Naive B cell (primary cell): ENCODE results near the gene NDUFS2. TPM values are rescaled to one million over a fixed set of nuclear protein-coding genes. Genes with fewer than 3 reads are reported as not detected.

ENCODE experiments used
- ATAC-seq, 2 donors: fragments of 150-1000 bp; cut with Tn5 transposase; 2 replicates each; pipeline ENCODE4 v1.10.0; 2021; ENCODE audit warnings: low read depth in 2 of 2, mild to moderate bottlenecking in 2 of 2, moderate library complexity in 2 of 2
- DNase-seq: peaks from one replicate; pipeline ENCODE4 v3.0.0; 2022
- H3K27ac Mint-ChIP-seq, 6 donors: one replicate each; pipeline ENCODE4 v1.8.0; 2020 to 2022; ENCODE audit warnings: mild to moderate bottlenecking in 6 of 6, mixed read lengths in 6 of 6, moderate library complexity in 5 of 6, inconsistent platforms in 2 of 6
- H3K27me3 Mint-ChIP-seq, 3 donors: one replicate each; pipeline ENCODE4 v1.8.0; 2021 to 2022; ENCODE audit warnings: mixed read lengths in 3 of 3, mild to moderate bottlenecking in 1 of 3
- H3K36me3 Mint-ChIP-seq, 2 donors: one replicate each; pipeline ENCODE4 v1.8.0; 2020 to 2022; ENCODE audit warnings: mixed read lengths in 2 of 2, inconsistent platforms in 1 of 2, mild to moderate bottlenecking in 1 of 2
- H3K4me1 Mint-ChIP-seq, 3 donors: one replicate each; pipeline ENCODE4 v1.8.0; 2020 to 2022; ENCODE audit warnings: mixed read lengths in 3 of 3, inconsistent platforms in 1 of 3, mild to moderate bottlenecking in 1 of 3, moderate library complexity in 1 of 3
- H3K4me3 Mint-ChIP-seq, 8 donors: one replicate each; pipeline ENCODE4 v1.8.0; 2020 to 2022; ENCODE audit warnings: mild to moderate bottlenecking in 8 of 8, mixed read lengths in 8 of 8, moderate library complexity in 8 of 8, inconsistent platforms in 2 of 8
- H3K9me3 Mint-ChIP-seq, 7 donors: one replicate each; pipeline ENCODE4 v1.8.0; 2020 to 2022; ENCODE audit warnings: mixed read lengths in 7 of 7, mild to moderate bottlenecking in 5 of 7, inconsistent platforms in 2 of 7, moderate library complexity in 1 of 7
- polyA plus RNA-seq, 6 donors: library from polyadenylated mRNA; unstranded; fragments of 300-500 nt; fragmentation: Illumina TruSeq; gene quantifications; one replicate each; pipeline ENCODE4 v1.2.3, GENCODE V29; 2021; ENCODE audit warnings: low read depth in 6 of 6

The NDUFS2 gene
- polyA plus RNA-seq, 6 donors from 2014 or later, result 66.1 to 98.8 (median 87.7) TPM

GRCh38 chr1:161192476-161193465, 9.4 kb upstream of the NDUFS2 start:
- H3K4me1 Mint-ChIP-seq, result peaks cover 41 to 65% (median 57%) of the 10 kb centered on the region in 3 donors
- DNase-seq (peak; percentile 69), ATAC-seq (peak; percentile 83 to 84)
- peak overlapping the region in 3 of 6 donors; percentile 20 to 96 (median 93) for H3K27ac Mint-ChIP-seq
- no peaks in the 10 kb centered on the region for H3K27me3 Mint-ChIP-seq
- peak overlapping the region in 7 of 8 donors; percentile 24 to 87 (median 59) for H3K4me3 Mint-ChIP-seq
- H3K9me3 Mint-ChIP-seq, result no peaks in the 10 kb centered on the region
- no peaks in the 10 kb centered on the region for H3K36me3 Mint-ChIP-seq

GRCh38 chr1:161193561-161194235, 8.5 kb upstream of the NDUFS2 start:
- ATAC-seq (no peak), DNase-seq (no peak)
- Mint-ChIP-seq H3K36me3 (no peaks in the 10 kb centered on the region), H3K9me3 (no peaks in the 10 kb centered on the region), H3K4me1 (peaks cover 37 to 57% (median 50%) of the 10 kb centered on the region in 3 donors), H3K4me3 (peak overlapping the region in 1 of 8 donors; percentile 59), H3K27ac (peak overlapping the region in 3 of 6 donors; percentile 15 to 72 (median 20)), H3K27me3 (peaks cover 0 to 2% (median 0%) of the 10 kb centered on the region in 3 donors)

GRCh38 chr1:161195171-161195570, 7.0 kb upstream of the NDUFS2 start:
- Mint-ChIP-seq H3K27ac (peak overlapping the region; percentile 9 to 93 (median 64)), H3K36me3 (no peaks in the 10 kb centered on the region), H3K9me3 (no peaks in the 10 kb centered on the region), H3K27me3 (peaks cover 0 to 8% (median 0%) of the 10 kb centered on the region in 3 donors), H3K4me3 (peak overlapping the region in 6 of 8 donors; percentile 21 to 90 (median 80)), H3K4me1 (peaks cover 34 to 48% (median 42%) of the 10 kb centered on the region in 3 donors)
- DNase-seq (peak; percentile 41), ATAC-seq (peak; percentile 78 to 79)

- no peak overlapping the region for H3K4me3 Mint-ChIP-seq
- DNase-seq (no peak), ATAC-seq (no peak)
- peaks cover 0 to 8% (median 0%) of the 10 kb centered on the region in 3 donors for H3K27me3 Mint-ChIP-seq
- H3K9me3 Mint-ChIP-seq, result no peaks in the 10 kb centered on the region
- peak overlapping the region in 3 of 6 donors; percentile 9 to 54 (median 47) for H3K27ac Mint-ChIP-seq
- peaks cover 39 to 46% (median 46%) of the 10 kb centered on the region in 3 donors for H3K4me1 Mint-ChIP-seq
- no peaks in the 10 kb centered on the region for H3K36me3 Mint-ChIP-seq
Measured at GRCh38 chr1:161196111-161196510, 6.1 kb upstream of the NDUFS2 start.

GRCh38 chr1:161196521-161197451, 5.4 kb upstream of the NDUFS2 start:
- no peak overlapping the region for H3K4me3 Mint-ChIP-seq
- peaks cover 44 to 48% (median 44%) of the 10 kb centered on the region in 3 donors for H3K4me1 Mint-ChIP-seq
- no peaks in the 10 kb centered on the region for H3K36me3 Mint-ChIP-seq
- H3K9me3 Mint-ChIP-seq, result no peaks in the 10 kb centered on the region
- ATAC-seq (no peak), DNase-seq (no peak)
- H3K27me3 Mint-ChIP-seq, result peaks cover 0 to 8% (median 0%) of the 10 kb centered on the region in 3 donors
- H3K27ac Mint-ChIP-seq, result peak overlapping the region in 2 of 6 donors; percentile 36 to 38

GRCh38 chr1:161197560-161198193, 4.5 kb upstream of the NDUFS2 start:
- Mint-ChIP-seq H3K4me3 (peak overlapping the region in 1 of 8 donors; percentile 43), H3K4me1 (peaks cover 35 to 48% (median 39%) of the 10 kb centered on the region in 3 donors), H3K9me3 (no peaks in the 10 kb centered on the region), H3K27ac (peak overlapping the region in 2 of 6 donors; percentile 19 to 36), H3K27me3 (peaks cover 0 to 8% (median 0%) of the 10 kb centered on the region in 3 donors), H3K36me3 (no peaks in the 10 kb centered on the region)
- no peak for DNase-seq
- ATAC-seq, result no peak

GRCh38 chr1:161198194-161198896, 3.8 kb upstream of the NDUFS2 start:
- Mint-ChIP-seq H3K4me3 (peak overlapping the region in 1 of 8 donors; percentile 59), H3K27me3 (peaks cover 0 to 8% (median 0%) of the 10 kb centered on the region in 3 donors), H3K27ac (no peak overlapping the region), H3K36me3 (no peaks in the 10 kb centered on the region), H3K4me1 (peaks cover 30 to 51% (median 35%) of the 10 kb centered on the region in 3 donors), H3K9me3 (no peaks in the 10 kb centered on the region)
- ATAC-seq (no peak), DNase-seq (no peak)

- DNase-seq (no peak), ATAC-seq (no peak)
- H3K4me3 Mint-ChIP-seq, result peak within 1 kb of the TSS in 4 of 8 donors; percentile 17 to 75 (median 40)
- H3K9me3 Mint-ChIP-seq, result no peaks in the 10 kb centered on the region
- H3K36me3 Mint-ChIP-seq, result peaks cover 2% of the 10 kb centered on the region in 2 donors
- peaks cover 33 to 56% (median 35%) of the 10 kb centered on the region in 3 donors for H3K4me1 Mint-ChIP-seq
- H3K27me3 Mint-ChIP-seq, result peaks cover 0 to 8% (median 0%) of the 10 kb centered on the region in 3 donors
- peak within 1 kb of the TSS in 2 of 6 donors; percentile 8 to 47 for H3K27ac Mint-ChIP-seq
Measured at GRCh38 chr1:161198897-161199431, 3.2 kb upstream of the NDUFS2 start, which contains the start of gene ADAMTS4. Gene ADAMTS4 (minus strand): TSS chr1:161199054. CDS start chr1:161198627, 427 bp downstream.

- ATAC-seq (no peak), DNase-seq (no peak)
- H3K27ac Mint-ChIP-seq, result peak overlapping the region in 2 of 6 donors; percentile 8 to 19
- H3K9me3 Mint-ChIP-seq, result no peaks in the 10 kb centered on the region
- H3K36me3 Mint-ChIP-seq, result peaks cover 9% of the 10 kb centered on the region in 2 donors
- H3K4me3 Mint-ChIP-seq, result peak overlapping the region in 3 of 8 donors; percentile 17 to 75 (median 20)
- peaks cover 35 to 59% (median 40%) of the 10 kb centered on the region in 3 donors for H3K4me1 Mint-ChIP-seq
- peaks cover 0 to 8% (median 0%) of the 10 kb centered on the region in 3 donors for H3K27me3 Mint-ChIP-seq
Measured at GRCh38 chr1:161199506-161200139, 2.5 kb upstream of the NDUFS2 start.

GRCh38 chr1:161200421-161200991, 1.7 kb upstream of the NDUFS2 start:
- peaks cover 31 to 53% (median 32%) of the 10 kb centered on the region in 3 donors for H3K4me1 Mint-ChIP-seq
- peaks cover 9 to 10% of the 10 kb centered on the region in 2 donors for H3K36me3 Mint-ChIP-seq
- ATAC-seq (no peak), DNase-seq (no peak)
- H3K9me3 Mint-ChIP-seq, result no peaks in the 10 kb centered on the region
- H3K27me3 Mint-ChIP-seq, result peaks cover 0 to 8% (median 0%) of the 10 kb centered on the region in 3 donors
- peak overlapping the region in 4 of 6 donors; percentile 56 to 93 (median 80) for H3K27ac Mint-ChIP-seq
- peak overlapping the region in 4 of 8 donors; percentile 21 to 73 (median 36) for H3K4me3 Mint-ChIP-seq
